ENCODE measurements around the gene APOA5. TPM values are rescaled to one million over a fixed set of nuclear protein-coding genes. Genes with fewer than 3 reads are reported as not detected.

Gene APOA5
- total and polyA plus RNA-seq, 2 donors (not counting 3 experiments of a cell fraction or from before 2014, with no cell fraction given): not detected

DNA sequence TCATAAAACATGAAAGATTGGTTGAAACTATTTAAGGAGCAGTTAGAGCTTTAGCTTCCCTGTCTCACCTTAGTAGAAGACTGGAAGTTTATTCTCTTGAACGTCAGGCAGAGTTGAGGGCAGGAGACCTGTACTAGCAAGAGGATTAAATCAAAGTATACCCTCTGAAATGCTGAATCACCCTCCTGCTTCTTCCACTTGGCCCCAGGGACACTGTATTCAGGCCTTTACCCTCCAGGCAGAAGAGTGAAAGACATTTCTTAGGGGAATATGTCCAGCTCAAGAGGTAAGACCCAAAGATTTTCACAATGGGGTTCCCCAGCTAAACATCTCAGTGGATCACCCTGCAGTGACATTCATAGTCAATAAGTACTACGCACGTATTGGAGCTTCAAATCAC, 19.5 kb upstream of the APOA5 start:
- dilution Hi-C loops (cut with MboI; ENCODE audit: extremely low pct_ligation_motif_present, low sequenced_read_pairs) (no loop called here), intact Hi-C loops (cut with micrococcal nuclease) (no loop called here)
- Histone ChIP-seq H3K36me3 (ENCODE audit: control insufficient read depth in 2 of 2, extremely low read depth in 1 of 2, insufficient read depth in 2 of 2, low read length in 2 of 2) (no peaks in the 10 kb centered on the region), H3K9me3 (replicated peaks; ENCODE audit: control insufficient read depth, insufficient read depth, low read length) (no peaks in the 10 kb centered on the region), H3K27me3 (ENCODE audit: control insufficient read depth in 2 of 2, insufficient read depth in 2 of 2, low read length in 2 of 2) (peaks cover 6 to 8% of the 10 kb centered on the region in 2 experiments), H3K27ac (ENCODE audit: insufficient read depth, low read depth, low read length) (no peak overlapping the region), H3K79me2 (ENCODE audit: control insufficient read depth, insufficient read depth, low read length) (no peaks in the 10 kb centered on the region), H3K4me1 (ENCODE audit: control insufficient read depth, extremely low read depth, insufficient read depth, low read length) (no peaks in the 10 kb centered on the region), H3K4me2 (ENCODE audit: insufficient read depth, low read length) (no peak overlapping the region), H3K9me1 (replicated peaks; ENCODE audit: control insufficient read depth, extremely low read depth, insufficient read depth, low read length) (no peaks in the 10 kb centered on the region), H4K20me1 (replicated peaks; ENCODE audit: control insufficient read depth, extremely low read depth, insufficient read depth, low read length) (no peaks in the 10 kb centered on the region), H3K4me3 (replicated peaks in 1 of 3; ENCODE audit: insufficient read depth in 1 of 3, low read depth in 1 of 3, low read length in 3 of 3) (no peak overlapping the region), H2AFZ (ENCODE audit: low read depth, low read length) (no peak overlapping the region), H3K9ac (replicated peaks; ENCODE audit: extremely low read depth, insufficient read depth, low read length) (no peak overlapping the region)
- POLR2A ChIA-PET: no interaction called here
- FAIRE-seq (no peak), DNase-seq (ENCODE audit: low read depth, low spot score) (no peak)
- CTCF ChIA-PET: interaction anchor here (0.7 kb wide), 1 partner anchor 25 kb away, joined by 3 read pairs; no protein-coding TSS in a partner anchor
- no TSS peak for BruUV-seq (replicated peaks)
- no peak for TF ChIP-seq POLR2AphosphoS5 (IDR thresholded peaks at IDR 0.05; ENCODE audit: insufficient read depth, low read depth, low read length)
- no peak for TF ChIP-seq EZH2 (IDR thresholded peaks at IDR 0.05; ENCODE audit: borderline replicate concordance, low read depth, low read length, severe bottlenecking)
- no peak for TF ChIP-seq FOS (IDR thresholded peaks at IDR 0.05; ENCODE audit: borderline replicate concordance, insufficient read depth, low read length)
- no peak for TF ChIP-seq GATA2 (IDR thresholded peaks at IDR 0.05; ENCODE audit: insufficient read depth, insufficient read length, low read depth, low read length)
- no peak for TF ChIP-seq CTCF (IDR thresholded peaks at IDR 0.05; ENCODE audit: extremely low read depth in 1 of 2, insufficient read depth in 1 of 2, low read depth in 1 of 2, low read length in 2 of 2)
- no peak for TF ChIP-seq MYC (IDR thresholded peaks at IDR 0.05; ENCODE audit: low read depth, low read length)
- TF ChIP-seq POLR2A (IDR thresholded peaks at IDR 0.05; ENCODE audit: low read depth, low read length): no peak
- TF ChIP-seq MAX (IDR thresholded peaks at IDR 0.05; ENCODE audit: insufficient read depth, insufficient read length): no peak
- no peak for TF ChIP-seq JUN (IDR thresholded peaks at IDR 0.05; ENCODE audit: borderline replicate concordance, insufficient read depth, insufficient read length, low read depth)
